IPS-20b (cell line): ENCODE measurements around the gene TMC5.

Experiments
- H3K27ac ChIP-seq: one replicate; pipeline ENCODE4 v1.5.1; 2013; ENCODE audit warnings: low read length
- H3K27me3 ChIP-seq: 2 replicates; pipeline ENCODE4 v1.6.1; 2013; ENCODE audit warnings: mild to moderate bottlenecking, low read length, inconsistent platforms; ENCODE audit not compliant: insufficient read depth
- H3K36me3 ChIP-seq: 2 replicates; pipeline ENCODE4 v1.6.1; 2013; ENCODE audit warnings: low read depth, mild to moderate bottlenecking, inconsistent platforms, low read length, moderate library complexity; ENCODE audit not compliant: insufficient read depth
- H3K4me1 ChIP-seq: 2 replicates; pipeline ENCODE4 v1.6.1; 2013; ENCODE audit warnings: mild to moderate bottlenecking, control low read depth, inconsistent platforms, low read length, moderate library complexity; ENCODE audit not compliant: insufficient read depth
- H3K4me3 ChIP-seq: 2 replicates; pipeline ENCODE4 v1.5.1; 2013; ENCODE audit warnings: mild to moderate bottlenecking, low read length, inconsistent platforms
- H3K9ac ChIP-seq: 2 replicates; pipeline ENCODE4 v1.6.1; 2013; ENCODE audit warnings: low read depth, mild to moderate bottlenecking, inconsistent platforms, low read length, moderate library complexity
- H3K9me3 ChIP-seq: 2 replicates; pipeline ENCODE4 v1.6.1; 2013; ENCODE audit warnings: mild to moderate bottlenecking, low read depth, low read length, inconsistent platforms; ENCODE audit not compliant: insufficient read depth

TMC5 gene

DNA sequence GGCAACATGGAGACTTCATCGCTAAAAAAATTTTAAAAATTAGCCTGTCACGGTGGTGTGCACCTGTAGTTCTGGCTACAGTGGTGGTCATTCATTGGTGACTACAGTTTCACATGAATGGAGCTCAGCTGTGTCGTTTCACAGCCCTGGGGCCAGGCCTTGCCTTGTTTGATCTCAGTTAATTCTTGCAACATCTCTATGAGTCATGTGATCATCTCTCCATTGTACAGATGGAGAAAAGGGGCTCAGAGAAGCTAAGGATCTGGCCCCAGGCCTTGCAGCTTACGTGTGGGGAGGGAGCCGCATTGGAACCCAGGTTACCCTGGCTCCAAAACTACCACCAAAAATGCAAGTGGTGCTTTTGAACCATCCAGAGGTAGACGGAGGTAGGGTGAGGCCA, 54.8 kb downstream of the TMC5 start:
- no peaks in the 10 kb centered on the region for H3K4me1 ChIP-seq
- H3K27ac ChIP-seq, result no peak overlapping the region
- peaks cover 13% of the 10 kb centered on the region for H3K9me3 ChIP-seq

DNA sequence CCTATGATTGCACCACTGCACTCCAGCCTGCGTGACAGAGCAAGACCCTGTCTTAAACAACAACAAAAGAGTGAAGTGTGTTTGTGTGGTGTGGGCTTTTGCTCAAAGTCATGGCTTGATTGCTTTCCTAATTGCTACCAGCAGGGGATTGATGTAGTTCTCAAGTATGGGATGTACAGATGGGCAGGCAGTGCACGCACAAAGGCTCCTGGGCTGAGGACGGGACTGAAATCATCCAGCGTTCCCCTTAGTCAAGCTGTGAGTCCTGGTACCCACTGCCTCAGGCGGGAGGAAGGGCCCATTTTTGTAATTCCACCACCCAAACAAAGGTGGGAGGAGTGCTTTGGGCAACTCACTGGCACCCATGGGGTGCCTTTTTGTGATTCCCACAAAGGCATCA, 56.9 kb downstream of the TMC5 start:
- H3K27ac ChIP-seq, result no peak overlapping the region
- H3K4me1 ChIP-seq, result no peaks in the 10 kb centered on the region
- H3K36me3 ChIP-seq, result no peaks in the 10 kb centered on the region
- no peaks in the 10 kb centered on the region for H3K27me3 ChIP-seq
- H3K9ac ChIP-seq, result no peak overlapping the region
- no peak overlapping the region for H3K4me3 ChIP-seq
- no peaks in the 10 kb centered on the region for H3K9me3 ChIP-seq

More for the DNA sequence above, 54.8 kb downstream of the TMC5 start:
- Histone ChIP-seq H3K9ac (no peak overlapping the region), H3K4me3 (no peak overlapping the region), H3K27me3 (no peaks in the 10 kb centered on the region), H3K36me3 (no peaks in the 10 kb centered on the region)

DNA sequence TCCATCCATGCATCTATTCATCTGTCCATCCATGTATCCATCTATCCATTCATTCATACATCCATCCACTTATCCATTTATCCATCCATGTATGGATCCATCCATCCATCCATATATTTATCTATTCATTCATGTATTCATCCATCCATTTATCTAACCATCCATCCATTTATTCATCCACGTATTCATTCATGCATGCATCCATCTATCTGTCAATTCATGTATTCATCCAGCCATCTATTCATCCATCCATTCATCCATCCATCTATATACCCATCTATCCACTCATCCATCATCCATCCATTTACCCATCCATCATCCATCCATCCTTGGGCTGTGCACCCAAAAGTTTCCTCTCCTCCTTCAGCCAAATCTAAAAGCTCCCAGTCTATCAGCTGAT, 60.8 kb downstream of the TMC5 start:
- H3K27ac ChIP-seq, result no peak overlapping the region
- 0 out of 2 replicates have a peak, but pooled peaks cover 3% of the 10 kb centered on the region for H3K36me3 ChIP-seq
- H3K27me3 ChIP-seq, result no peaks in the 10 kb centered on the region
- no peak overlapping the region for H3K9ac ChIP-seq
- H3K4me1 ChIP-seq, result no peaks in the 10 kb centered on the region
- H3K4me3 ChIP-seq, result no peak overlapping the region
- H3K9me3 ChIP-seq, result no peaks in the 10 kb centered on the region

DNA sequence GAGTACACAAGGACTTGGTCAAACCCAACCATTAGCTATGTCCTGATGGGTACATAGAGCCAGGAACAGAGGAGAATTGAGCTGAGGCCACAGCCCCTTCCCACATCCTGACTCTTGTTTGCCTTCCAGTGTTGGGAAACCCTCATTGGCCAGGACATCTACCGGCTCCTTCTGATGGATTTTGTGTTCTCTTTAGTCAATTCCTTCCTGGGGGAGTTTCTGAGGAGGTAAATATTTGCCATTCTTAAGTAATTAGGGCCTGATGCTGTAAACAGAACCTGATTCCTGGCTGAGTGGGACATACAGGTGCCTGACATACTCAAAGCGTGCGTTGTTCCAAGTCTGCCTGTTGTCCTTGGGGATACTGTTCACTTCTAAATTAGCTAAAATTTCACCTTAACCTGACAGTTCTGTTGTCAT, 61.6 kb downstream of the TMC5 start:
- H3K9me3 ChIP-seq, result no peaks in the 10 kb centered on the region
- H3K27me3 ChIP-seq, result no peaks in the 10 kb centered on the region
- H3K36me3 ChIP-seq, result 0 out of 2 replicates have a peak, but pooled peaks cover 3% of the 10 kb centered on the region
- no peaks in the 10 kb centered on the region for H3K4me1 ChIP-seq
- H3K4me3 ChIP-seq, result no peak overlapping the region
- H3K27ac ChIP-seq, result no peak overlapping the region
- H3K9ac ChIP-seq, result no peak overlapping the region

DNA sequence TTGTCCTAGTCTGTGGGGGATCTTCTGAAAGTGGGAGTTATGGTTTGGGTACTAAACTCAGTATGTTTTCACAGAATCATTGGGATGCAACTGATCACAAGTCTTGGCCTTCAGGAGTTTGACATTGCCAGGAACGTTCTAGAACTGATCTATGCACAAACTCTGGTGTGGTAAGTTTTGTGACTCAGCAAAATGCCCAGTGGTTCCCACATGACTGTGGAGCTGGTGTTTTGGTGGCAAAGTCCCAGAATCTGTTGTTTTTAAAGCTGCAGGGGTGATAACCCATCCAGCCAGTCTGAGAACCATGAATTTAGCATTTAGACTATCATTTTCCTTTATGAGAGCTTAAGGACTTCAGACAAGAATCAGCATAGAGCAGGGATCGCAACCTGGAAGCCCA, 63.6 kb downstream of the TMC5 start:
- Histone ChIP-seq H3K4me1 (no peaks in the 10 kb centered on the region), H3K36me3 (0 out of 2 replicates have a peak, but pooled peaks cover 3% of the 10 kb centered on the region), H3K27me3 (no peaks in the 10 kb centered on the region), H3K27ac (no peak overlapping the region), H3K9me3 (no peaks in the 10 kb centered on the region), H3K4me3 (no peak overlapping the region), H3K9ac (no peak overlapping the region)

DNA sequence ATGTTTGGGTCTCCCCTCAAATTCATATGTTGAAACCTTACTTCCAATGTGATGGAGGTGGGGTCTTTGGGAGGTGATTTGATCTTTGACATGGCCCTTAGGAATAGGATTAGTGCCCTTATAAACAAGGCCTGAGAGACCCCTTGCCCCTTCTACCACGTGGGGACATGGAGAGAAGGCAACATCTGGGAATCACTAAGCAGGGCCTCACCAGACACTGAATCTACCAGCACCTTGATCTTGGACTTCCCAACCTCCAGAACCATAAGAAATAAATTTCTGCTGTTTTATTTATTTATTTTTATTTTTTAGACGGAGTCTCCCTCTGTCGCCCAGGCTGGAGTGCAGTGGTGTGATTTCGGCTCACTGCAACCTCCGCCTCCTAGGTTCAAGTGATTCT, 64.1 kb downstream of the TMC5 start:
- Histone ChIP-seq H3K27ac (no peak overlapping the region), H3K27me3 (no peaks in the 10 kb centered on the region), H3K4me3 (no peak overlapping the region), H3K9ac (no peak overlapping the region), H3K9me3 (no peaks in the 10 kb centered on the region), H3K36me3 (0 out of 2 replicates have a peak, but pooled peaks cover 3% of the 10 kb centered on the region), H3K4me1 (no peaks in the 10 kb centered on the region)

DNA sequence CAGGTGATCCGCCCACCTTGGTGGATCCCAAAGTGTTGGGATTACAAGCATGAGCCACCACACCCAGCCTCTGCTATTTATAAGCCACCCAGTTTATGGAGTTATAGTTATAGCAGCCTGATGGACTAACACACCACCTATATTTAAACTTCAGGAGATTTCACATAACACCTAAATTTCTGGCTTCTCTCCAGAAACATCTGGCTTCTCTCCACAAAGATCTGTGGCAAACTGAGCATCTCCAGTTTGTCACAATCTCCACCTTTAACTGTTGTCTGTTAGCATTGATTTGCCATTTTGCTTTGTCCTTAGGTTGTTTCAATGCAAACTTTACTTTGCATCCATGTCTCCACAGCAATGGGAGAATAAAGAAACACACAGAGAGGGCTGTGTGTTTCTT, 64.6 kb downstream of the TMC5 start:
- H3K9me3 ChIP-seq, result no peaks in the 10 kb centered on the region
- 0 out of 2 replicates have a peak, but pooled peaks cover 3% of the 10 kb centered on the region for H3K36me3 ChIP-seq
- H3K27me3 ChIP-seq, result no peaks in the 10 kb centered on the region
- no peak overlapping the region for H3K4me3 ChIP-seq
- H3K9ac ChIP-seq, result no peak overlapping the region
- H3K4me1 ChIP-seq, result no peaks in the 10 kb centered on the region
- H3K27ac ChIP-seq, result no peak overlapping the region

DNA sequence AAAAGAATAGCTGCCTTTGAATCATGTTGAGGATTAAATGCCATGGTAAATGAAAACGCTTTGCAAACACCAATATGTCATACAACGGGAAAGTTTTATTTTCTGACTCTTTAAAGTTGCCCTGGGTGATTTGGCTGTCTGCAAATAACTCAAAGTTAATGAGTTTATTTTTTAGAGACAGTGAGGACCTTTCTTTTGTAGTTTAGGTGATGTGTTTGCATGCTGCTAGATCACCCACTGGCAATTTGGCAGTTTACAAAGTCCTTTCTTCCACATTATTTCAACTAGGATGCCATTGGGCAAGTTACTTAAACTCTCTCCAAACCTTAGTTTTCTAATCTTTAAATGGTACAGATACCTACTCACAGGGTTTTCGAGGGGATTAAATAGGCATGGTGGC, 66.4 kb downstream of the TMC5 start:
- Histone ChIP-seq H3K4me1 (peaks cover 13% of the 10 kb centered on the region; the same call in 1 of the 2 replicates), H3K36me3 (0 out of 2 replicates have a peak, but pooled peaks cover 3% of the 10 kb centered on the region), H3K27ac (no peak overlapping the region), H3K9ac (no peak overlapping the region), H3K4me3 (no peak overlapping the region), H3K27me3 (no peaks in the 10 kb centered on the region), H3K9me3 (no peaks in the 10 kb centered on the region)

DNA sequence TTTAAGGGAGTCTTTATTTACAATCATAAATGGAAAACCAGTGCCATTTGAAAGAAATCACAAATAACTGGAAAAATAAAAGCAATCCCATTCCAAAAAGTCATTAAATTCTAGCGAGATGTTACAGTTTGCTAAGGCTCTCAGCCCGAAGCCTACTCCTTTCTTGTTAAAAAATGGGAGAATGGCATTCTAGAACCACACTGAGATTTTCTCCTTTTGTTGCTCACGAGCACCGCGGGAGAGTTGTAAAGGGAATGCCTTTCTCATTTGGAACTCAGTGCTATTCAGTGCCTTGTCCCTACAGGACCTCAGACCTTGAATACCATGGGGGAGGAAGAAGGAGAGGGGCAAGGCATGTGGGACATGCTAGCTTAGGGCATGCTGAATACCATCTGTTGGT, 67.9 kb downstream of the TMC5 start:
- H3K27ac ChIP-seq, result no peak overlapping the region
- H3K4me1 ChIP-seq, result peaks cover 13% of the 10 kb centered on the region; the same call in 1 of the 2 replicates
- no peak overlapping the region for H3K4me3 ChIP-seq
- 0 out of 2 replicates have a peak, but pooled peaks cover 3% of the 10 kb centered on the region for H3K36me3 ChIP-seq
- no peak overlapping the region for H3K9ac ChIP-seq
- H3K9me3 ChIP-seq, result no peaks in the 10 kb centered on the region
- no peaks in the 10 kb centered on the region for H3K27me3 ChIP-seq

DNA sequence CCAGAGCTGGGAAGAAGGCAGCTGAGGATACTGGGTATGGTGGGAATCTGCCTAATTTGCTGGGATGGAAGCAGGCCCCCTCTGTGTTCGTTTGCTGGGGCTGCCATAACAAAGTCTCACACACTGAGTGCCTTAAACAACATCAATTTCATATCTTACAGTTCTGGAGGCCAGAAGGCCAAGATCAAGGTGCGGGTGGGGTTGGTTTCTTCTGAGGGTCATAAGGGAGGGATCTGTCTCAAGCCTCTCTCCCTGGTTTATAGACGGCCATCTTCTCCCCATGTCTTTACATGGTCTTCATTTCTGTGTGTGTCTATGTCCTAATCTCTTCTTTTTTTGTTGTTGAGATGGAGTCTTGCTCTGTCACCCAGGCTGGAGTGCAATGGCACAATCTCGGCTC, 68.4 kb downstream of the TMC5 start:
- H3K9ac ChIP-seq, result no peak overlapping the region
- H3K9me3 ChIP-seq, result no peaks in the 10 kb centered on the region
- no peak overlapping the region for H3K4me3 ChIP-seq
- peaks cover 13% of the 10 kb centered on the region; the same call in 1 of the 2 replicates for H3K4me1 ChIP-seq
- no peaks in the 10 kb centered on the region for H3K27me3 ChIP-seq
- H3K36me3 ChIP-seq, result 0 out of 2 replicates have a peak, but pooled peaks cover 3% of the 10 kb centered on the region
- H3K27ac ChIP-seq, result no peak overlapping the region

DNA sequence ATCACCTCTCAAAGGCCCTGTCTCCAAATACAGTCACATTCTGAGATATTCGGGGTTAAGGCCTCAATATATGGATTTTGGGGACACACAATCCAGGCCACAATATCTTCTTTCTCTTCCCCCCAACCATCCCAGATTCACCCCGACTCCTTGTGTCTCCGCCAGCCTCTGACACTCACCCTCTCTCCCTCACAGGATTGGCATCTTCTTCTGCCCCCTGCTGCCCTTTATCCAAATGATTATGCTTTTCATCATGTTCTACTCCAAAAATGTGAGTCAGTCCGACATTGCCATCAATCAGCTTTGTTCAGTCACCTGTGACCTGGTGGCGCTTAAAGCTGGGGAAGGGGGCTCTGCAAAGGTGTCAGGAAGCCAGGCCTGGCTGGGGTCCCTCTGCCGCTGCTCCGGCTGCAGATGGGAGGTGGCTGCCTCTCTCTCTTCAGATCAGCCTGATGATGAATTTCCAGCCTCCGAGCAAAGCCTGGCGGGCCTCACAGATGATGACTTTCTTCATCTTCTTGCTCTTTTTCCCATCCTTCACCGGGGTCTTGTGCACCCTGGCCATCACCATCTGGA, 69.2 kb downstream of the TMC5 start:
- Histone ChIP-seq H3K9me3 (no peaks in the 10 kb centered on the region), H3K36me3 (no peaks in the 10 kb centered on the region), H3K4me3 (no peak overlapping the region), H3K4me1 (peaks cover 13% of the 10 kb centered on the region; the same call in 1 of the 2 replicates), H3K27me3 (no peaks in the 10 kb centered on the region), H3K9ac (no peak overlapping the region), H3K27ac (no peak overlapping the region)

DNA sequence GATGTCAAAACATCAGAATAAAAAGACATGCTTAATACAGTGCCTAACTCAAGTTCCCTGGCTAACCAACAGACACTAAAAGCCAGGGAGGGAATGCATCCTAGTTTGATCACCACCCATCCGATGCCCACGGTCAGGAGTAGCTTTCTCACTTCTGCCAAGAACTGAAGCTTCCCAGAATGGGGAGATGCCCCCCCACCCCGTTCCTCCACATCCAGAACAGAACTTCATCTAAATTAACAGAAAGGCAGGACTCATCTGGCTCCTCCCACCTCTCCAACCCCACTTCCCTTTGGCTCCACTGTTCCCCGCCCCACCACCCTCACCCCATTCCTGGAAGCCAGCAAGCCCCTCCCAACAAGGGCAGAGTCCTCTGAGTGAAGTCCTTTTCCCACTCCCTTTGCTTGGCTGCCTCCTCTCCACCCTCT, 70.5 kb downstream of the TMC5 start:
- Histone ChIP-seq H3K4me1 (peaks cover 13% of the 10 kb centered on the region; the same call in 1 of the 2 replicates), H3K27ac (peak overlapping the region; percentile 69), H3K9ac (peak overlapping the region; percentile 37; the same call in 1 of the 2 replicates), H3K9me3 (no peaks in the 10 kb centered on the region), H3K27me3 (no peaks in the 10 kb centered on the region), H3K4me3 (peak overlapping the region; percentile 10; the same call in 1 of the 2 replicates), H3K36me3 (no peaks in the 10 kb centered on the region)
